TTC549 (cell line): ENCODE data around the gene ZBTB5.
"Not testable (repeated sequence)": the region's sequence is repeated elsewhere in the genome, so short reads cannot be mapped to it uniquely, and the experiment has no call there.

Experiments
- FAIRE-seq: peaks from 2 replicates; lab custom pipeline; 2012; peaks lifted over from hg19 to GRCh38; lab: Jason Lieb, UNC

The ZBTB5 gene

GRCh38 chr9:37486616-37487548 lies 21.6 kb upstream of the ZBTB5 start:
- FAIRE-seq: no peak

GRCh38 chr9:37486256-37486615 lies 21.0 kb upstream of the ZBTB5 start:
- no peak for FAIRE-seq

- FAIRE-seq: no peak
These were observed 20.4 kb upstream of the ZBTB5 start, which contains the start of gene POLR1E for GRCh38 chr9:37485389-37486255. Gene POLR1E (plus strand): TSS chr9:37485948. CDS start chr9:37486048, 100 bp downstream.

GRCh38 chr9:37480759-37481158 lies 15.5 kb upstream of the ZBTB5 start:
- no peak for FAIRE-seq

- not testable (repeated sequence) for FAIRE-seq
These were observed 12.9 kb upstream of the ZBTB5 start for GRCh38 chr9:37477987-37478619.

GRCh38 chr9:37477443-37477842 lies 12.2 kb upstream of the ZBTB5 start:
- not testable (repeated sequence) for FAIRE-seq

- no peak for FAIRE-seq
These were observed 11.7 kb upstream of the ZBTB5 start for GRCh38 chr9:37476930-37477329.

- no peak for FAIRE-seq
These were observed 9.2 kb upstream of the ZBTB5 start for GRCh38 chr9:37474438-37474837.

GRCh38 chr9:37473982-37474381 lies 8.7 kb upstream of the ZBTB5 start:
- FAIRE-seq: not testable (repeated sequence)

GRCh38 chr9:37471942-37472684 lies 6.9 kb upstream of the ZBTB5 start:
- FAIRE-seq: peak; percentile 82

GRCh38 chr9:37468620-37469019 lies 3.4 kb upstream of the ZBTB5 start:
- FAIRE-seq: no peak

- not testable (repeated sequence) for FAIRE-seq
These were observed 2.3 kb upstream of the ZBTB5 start for GRCh38 chr9:37467530-37467929.

- no peak for FAIRE-seq
These were observed 923 bp upstream of the ZBTB5 start for GRCh38 chr9:37466037-37466709.

- FAIRE-seq: no peak
These were observed 613 bp downstream of the ZBTB5 start for GRCh38 chr9:37464426-37465248.

GRCh38 chr9:37464006-37464405 lies 1.2 kb downstream of the ZBTB5 start:
- FAIRE-seq: no peak

- no peak for FAIRE-seq
These were observed 8.4 kb downstream of the ZBTB5 start for GRCh38 chr9:37456817-37457216.

- FAIRE-seq: no peak
These were observed 9.2 kb downstream of the ZBTB5 start for GRCh38 chr9:37455884-37456647.

- FAIRE-seq: no peak
These were observed 11.0 kb downstream of the ZBTB5 start for GRCh38 chr9:37454238-37454637.

- no peak for FAIRE-seq
These were observed 11.4 kb downstream of the ZBTB5 start for GRCh38 chr9:37453827-37454226.

GRCh38 chr9:37452611-37453010 lies 12.6 kb downstream of the ZBTB5 start:
- no peak for FAIRE-seq
